ENCODE data around the gene EVL. TPM values are rescaled to one million over a fixed set of nuclear protein-coding genes. Genes with fewer than 3 reads are reported as not detected.
"Not testable (repeated sequence)": the region's sequence is repeated elsewhere in the genome, so short reads cannot be mapped to it uniquely, and the experiment has no call there.

Gene EVL
- total RNA-seq, 2 experiments from 2014 or later = 660 to 678 TPM

GRCh38 chr14:100173353-100173752, 108.1 kb downstream of the EVL start:
- H3K4me1 Mint-ChIP-seq (ENCODE audit: low read depth) = no peaks in the 10 kb centered on the region
- no peak overlapping the region for H3K4me3 Mint-ChIP-seq
- H3K36me3 ChIP-seq (ENCODE audit: insufficient read depth, low read length) = no peaks in the 10 kb centered on the region
- H3K27ac Mint-ChIP-seq = no peak overlapping the region
- peaks cover 6% of the 10 kb centered on the region for H3K27me3 Mint-ChIP-seq
- H3K27me3 ChIP-seq (ENCODE audit: control insufficient read depth in 1 of 2, insufficient read depth in 2 of 2, low read length in 2 of 2) = peaks cover 0 to 2% of the 10 kb centered on the region in 2 experiments
- H3K9me3 Mint-ChIP-seq = no peaks in the 10 kb centered on the region
- no peaks in the 10 kb centered on the region for H3K4me1 ChIP-seq (ENCODE audit: insufficient read depth, low read length)
- no peak overlapping the region for H3K4me3 ChIP-seq (ENCODE audit: low read length)
- H3K27ac ChIP-seq (ENCODE audit: low read depth in 1 of 2, low read length in 2 of 2) = no peak overlapping the region
- ATAC-seq (ENCODE audit: poor library complexity) (no peak), DNase-seq (no peak)
- ChIA-PET CTCF (no interaction called here), POLR2A (no interaction called here)
- intact Hi-C loops (cut with DNase I, micrococcal nuclease) = loop anchor here in 1 of 2 experiments (5.0 kb wide), 1 partner anchor 136 kb away; no protein-coding TSS in a partner anchor
- no peaks in the 10 kb centered on the region for H3K36me3 Mint-ChIP-seq (ENCODE audit: low read depth)
- no peak for TF ChIP-seq CTCF (IDR thresholded peaks at IDR 0.05)
- H3K9me3 ChIP-seq (ENCODE audit: control insufficient read depth in 1 of 2, insufficient read depth in 1 of 2, low read length in 2 of 2) = no peaks in the 10 kb centered on the region

GRCh38 chr14:100176811-100177327, 111.6 kb downstream of the EVL start:
- Mint-ChIP-seq H3K9me3 (no peaks in the 10 kb centered on the region), H3K4me3 (no peak overlapping the region), H3K36me3 (ENCODE audit: low read depth) (no peaks in the 10 kb centered on the region), H3K4me1 (ENCODE audit: low read depth) (no peaks in the 10 kb centered on the region), H3K27ac (no peak overlapping the region), H3K27me3 (no peaks in the 10 kb centered on the region)
- ChIA-PET POLR2A (no interaction called here), CTCF (no interaction called here)
- no peak for DNase-seq
- no peak overlapping the region for H3K4me3 ChIP-seq (ENCODE audit: low read length)
- H3K27me3 ChIP-seq (ENCODE audit: control insufficient read depth in 1 of 2, insufficient read depth in 2 of 2, low read length in 2 of 2) = no peaks in the 10 kb centered on the region
- H3K36me3 ChIP-seq (ENCODE audit: insufficient read depth, low read length) = no peaks in the 10 kb centered on the region
- no peak for TF ChIP-seq CTCF (IDR thresholded peaks at IDR 0.05)
- intact Hi-C loops (cut with DNase I, micrococcal nuclease) = no loop called here
- H3K9me3 ChIP-seq (ENCODE audit: control insufficient read depth in 1 of 2, insufficient read depth in 1 of 2, low read length in 2 of 2) = no peaks in the 10 kb centered on the region
- no peak for ATAC-seq (ENCODE audit: poor library complexity)
- no peak overlapping the region for H3K27ac ChIP-seq (ENCODE audit: low read depth in 1 of 2, low read length in 2 of 2)
- no peaks in the 10 kb centered on the region for H3K4me1 ChIP-seq (ENCODE audit: insufficient read depth, low read length)

- Mint-ChIP-seq H3K27me3 (no peaks in the 10 kb centered on the region), H3K4me3 (no peak overlapping the region), H3K4me1 (ENCODE audit: low read depth) (no peaks in the 10 kb centered on the region), H3K9me3 (no peaks in the 10 kb centered on the region), H3K36me3 (ENCODE audit: low read depth) (no peaks in the 10 kb centered on the region), H3K27ac (no peak overlapping the region)
- H3K4me3 ChIP-seq (ENCODE audit: low read length) = no peak overlapping the region
- ChIA-PET CTCF (no interaction called here), POLR2A (no interaction called here)
- intact Hi-C loops (cut with DNase I, micrococcal nuclease) = no loop called here
- ATAC-seq (ENCODE audit: poor library complexity) = no peak
- no peaks in the 10 kb centered on the region for H3K4me1 ChIP-seq (ENCODE audit: insufficient read depth, low read length)
- no peak for TF ChIP-seq CTCF (IDR thresholded peaks at IDR 0.05)
- DNase-seq = no peak
- no peaks in the 10 kb centered on the region for H3K36me3 ChIP-seq (ENCODE audit: insufficient read depth, low read length)
- no peaks in the 10 kb centered on the region for H3K9me3 ChIP-seq (ENCODE audit: control insufficient read depth in 1 of 2, insufficient read depth in 1 of 2, low read length in 2 of 2)
- no peak overlapping the region for H3K27ac ChIP-seq (ENCODE audit: low read depth in 1 of 2, low read length in 2 of 2)
- H3K27me3 ChIP-seq (ENCODE audit: control insufficient read depth in 1 of 2, insufficient read depth in 2 of 2, low read length in 2 of 2) = no peaks in the 10 kb centered on the region
Observed at GRCh38 chr14:100178691-100179090, 113.5 kb downstream of the EVL start.

GRCh38 chr14:100180671-100181070, 115.4 kb downstream of the EVL start:
- H3K4me1 ChIP-seq (ENCODE audit: insufficient read depth, low read length); H3K27me3 Mint-ChIP-seq; DNase-seq; H3K36me3 Mint-ChIP-seq (ENCODE audit: low read depth); H3K4me3 ChIP-seq (ENCODE audit: low read length); intact Hi-C loops (cut with DNase I, micrococcal nuclease); POLR2A ChIA-PET; ATAC-seq (ENCODE audit: poor library complexity); H3K36me3 ChIP-seq (ENCODE audit: insufficient read depth, low read length); H3K27ac Mint-ChIP-seq; H3K9me3 ChIP-seq (ENCODE audit: control insufficient read depth in 1 of 2, insufficient read depth in 1 of 2, low read length in 2 of 2); H3K27ac ChIP-seq (ENCODE audit: low read depth in 1 of 2, low read length in 2 of 2); H3K27me3 ChIP-seq (ENCODE audit: control insufficient read depth in 1 of 2, insufficient read depth in 2 of 2, low read length in 2 of 2); CTCF ChIA-PET; H3K4me3 Mint-ChIP-seq; H3K9me3 Mint-ChIP-seq; H3K4me1 Mint-ChIP-seq (ENCODE audit: low read depth): not testable (repeated sequence)

- H3K27ac Mint-ChIP-seq; H3K4me1 ChIP-seq (ENCODE audit: insufficient read depth, low read length); ATAC-seq (ENCODE audit: poor library complexity); H3K9me3 ChIP-seq (ENCODE audit: control insufficient read depth in 1 of 2, insufficient read depth in 1 of 2, low read length in 2 of 2); H3K9me3 Mint-ChIP-seq; H3K4me3 Mint-ChIP-seq; CTCF ChIA-PET; H3K4me1 Mint-ChIP-seq (ENCODE audit: low read depth); H3K36me3 ChIP-seq (ENCODE audit: insufficient read depth, low read length); intact Hi-C loops (cut with DNase I, micrococcal nuclease); H3K36me3 Mint-ChIP-seq (ENCODE audit: low read depth); H3K27me3 ChIP-seq (ENCODE audit: control insufficient read depth in 1 of 2, insufficient read depth in 2 of 2, low read length in 2 of 2); H3K27ac ChIP-seq (ENCODE audit: low read depth in 1 of 2, low read length in 2 of 2); POLR2A ChIA-PET; DNase-seq; H3K4me3 ChIP-seq (ENCODE audit: low read length); H3K27me3 Mint-ChIP-seq: not testable (repeated sequence)
Observed at GRCh38 chr14:100181876-100182551, 116.8 kb downstream of the EVL start.
